ENCODE measurements around the gene GSDME. TPM values are rescaled to one million over a fixed set of nuclear protein-coding genes. Genes with fewer than 3 reads are reported as not detected.

Gene GSDME
- total and polyA plus RNA-seq, 4 donors: 3.2 to 4.0 (median 3.7) TPM

DNA sequence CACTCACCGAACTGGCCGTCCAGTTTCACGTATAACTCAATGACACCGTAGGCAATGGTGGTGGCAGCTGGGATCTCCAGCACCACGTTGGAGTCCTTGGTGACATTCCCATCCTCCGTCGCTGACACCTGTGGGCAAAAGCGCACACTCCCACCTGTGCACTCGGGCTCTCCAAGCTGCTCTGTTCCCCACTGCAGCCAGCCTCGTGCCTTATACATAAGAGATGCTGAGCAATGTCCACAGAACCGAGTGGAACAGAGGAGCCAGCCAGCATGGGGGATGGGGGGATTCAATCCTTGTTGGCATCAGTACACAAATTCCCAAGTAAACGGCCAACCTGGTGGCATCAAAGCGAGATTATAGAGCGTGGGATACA lies 40.0 kb downstream of the GSDME start:
- Histone ChIP-seq H3K4me3 (ENCODE audit: low read depth in 1 of 3, low read length in 3 of 3) (no peak overlapping the region), H3K27me3 (ENCODE audit: control insufficient read depth in 4 of 4, insufficient read depth in 4 of 4, low read length in 3 of 4) (no peaks in the 10 kb centered on the region), H3K9ac (ENCODE audit: low read depth in 1 of 2, low read length in 2 of 2) (no peak overlapping the region), H3K9me3 (ENCODE audit: control insufficient read depth in 4 of 4, low read length in 3 of 4) (no peaks in the 10 kb centered on the region), H3K27ac (ENCODE audit: low read depth in 1 of 2, low read length in 2 of 2) (no peak overlapping the region), H3K4me1 (ENCODE audit: control insufficient read depth in 4 of 4, insufficient read depth in 4 of 4, low read length in 3 of 4) (no peaks in the 10 kb centered on the region), H3K36me3 (ENCODE audit: control insufficient read depth in 4 of 4, insufficient read depth in 3 of 4, low read depth in 1 of 4, low read length in 3 of 4) (no peaks in the 10 kb centered on the region)
- no peak for DNase-seq (ENCODE audit: low spot score)
- whole genome bisulfite sequencing: 88% methylated on average over 14 of the region's 14 CpGs
- TF ChIP-seq, protein P1, sequence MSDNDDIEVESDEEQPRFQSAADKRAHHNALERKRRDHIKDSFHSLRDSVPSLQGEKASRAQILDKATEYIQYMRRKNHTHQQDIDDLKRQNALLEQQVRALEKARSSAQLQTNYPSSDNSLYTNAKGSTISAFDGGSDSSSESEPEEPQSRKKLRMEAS (IDR thresholded peaks at IDR 0.05): no peak
- TF ChIP-seq RXRA (IDR thresholded peaks at IDR 0.05): no peak
- TF ChIP-seq EGR1 (IDR thresholded peaks at IDR 0.05; ENCODE audit: low read depth in 2 of 2): no peak
- TF ChIP-seq FOXA2 (IDR thresholded peaks at IDR 0.05): no peak
- TF ChIP-seq HNF4A (conservative IDR thresholded peaks at IDR 0.05): no peak
- TF ChIP-seq HNF4G (IDR thresholded peaks at IDR 0.05): no peak
- TF ChIP-seq, protein P2, sequence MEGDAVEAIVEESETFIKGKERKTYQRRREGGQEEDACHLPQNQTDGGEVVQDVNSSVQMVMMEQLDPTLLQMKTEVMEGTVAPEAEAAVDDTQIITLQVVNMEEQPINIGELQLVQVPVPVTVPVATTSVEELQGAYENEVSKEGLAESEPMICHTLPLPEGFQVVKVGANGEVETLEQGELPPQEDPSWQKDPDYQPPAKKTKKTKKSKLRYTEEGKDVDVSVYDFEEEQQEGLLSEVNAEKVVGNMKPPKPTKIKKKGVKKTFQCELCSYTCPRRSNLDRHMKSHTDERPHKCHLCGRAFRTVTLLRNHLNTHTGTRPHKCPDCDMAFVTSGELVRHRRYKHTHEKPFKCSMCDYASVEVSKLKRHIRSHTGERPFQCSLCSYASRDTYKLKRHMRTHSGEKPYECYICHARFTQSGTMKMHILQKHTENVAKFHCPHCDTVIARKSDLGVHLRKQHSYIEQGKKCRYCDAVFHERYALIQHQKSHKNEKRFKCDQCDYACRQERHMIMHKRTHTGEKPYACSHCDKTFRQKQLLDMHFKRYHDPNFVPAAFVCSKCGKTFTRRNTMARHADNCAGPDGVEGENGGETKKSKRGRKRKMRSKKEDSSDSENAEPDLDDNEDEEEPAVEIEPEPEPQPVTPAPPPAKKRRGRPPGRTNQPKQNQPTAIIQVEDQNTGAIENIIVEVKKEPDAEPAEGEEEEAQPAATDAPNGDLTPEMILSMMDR (IDR thresholded peaks at IDR 0.05; ENCODE audit: low read depth, low read length, missing input control): no peak

DNA sequence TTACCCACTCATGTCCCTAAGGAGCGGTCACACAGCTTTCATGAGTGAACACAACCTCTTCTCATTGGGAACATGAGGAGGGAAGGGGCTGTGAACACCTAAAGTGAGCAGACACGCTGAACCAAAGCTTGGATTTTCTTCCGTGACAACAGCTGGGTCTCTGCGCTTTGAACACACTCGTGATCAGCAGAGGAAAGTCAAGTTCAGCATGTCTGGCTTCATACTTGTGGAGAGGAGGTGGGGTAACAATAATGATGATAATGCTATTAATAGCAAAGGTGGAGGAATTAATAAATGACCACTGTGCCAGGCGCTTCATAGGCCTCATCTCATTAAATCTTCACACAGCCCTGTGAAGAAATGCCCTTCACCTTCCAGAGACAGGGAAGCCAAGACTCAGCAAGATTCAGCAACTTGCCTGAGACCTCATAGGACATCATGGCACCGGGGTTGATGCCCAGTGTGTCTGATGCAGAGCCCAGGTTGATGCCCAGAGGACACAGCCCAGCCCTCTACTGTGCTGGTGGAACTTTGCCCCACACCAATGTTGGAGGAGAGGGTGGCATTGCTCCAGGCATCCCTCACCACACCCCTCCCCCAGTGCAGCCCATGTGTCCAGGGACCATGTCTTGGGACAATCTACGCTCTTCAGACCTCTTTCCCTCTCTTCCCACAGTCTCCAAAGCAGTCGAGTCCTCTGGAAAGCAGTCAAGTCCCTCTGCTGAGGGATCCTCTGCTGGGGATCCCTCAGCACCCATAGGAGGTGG lies 40.6 kb downstream of the GSDME start:
- Histone ChIP-seq H3K27ac (ENCODE audit: low read depth in 1 of 2, low read length in 2 of 2) (no peak overlapping the region), H3K4me3 (ENCODE audit: low read depth in 1 of 3, low read length in 3 of 3) (no peak overlapping the region), H3K4me1 (ENCODE audit: control insufficient read depth in 4 of 4, insufficient read depth in 4 of 4, low read length in 3 of 4) (no peaks in the 10 kb centered on the region), H3K36me3 (ENCODE audit: control insufficient read depth in 4 of 4, insufficient read depth in 3 of 4, low read depth in 1 of 4, low read length in 3 of 4) (no peaks in the 10 kb centered on the region), H3K9me3 (ENCODE audit: control insufficient read depth in 4 of 4, low read length in 3 of 4) (no peaks in the 10 kb centered on the region), H3K9ac (ENCODE audit: low read depth in 1 of 2, low read length in 2 of 2) (no peak overlapping the region), H3K27me3 (ENCODE audit: control insufficient read depth in 4 of 4, insufficient read depth in 4 of 4, low read length in 3 of 4) (no peaks in the 10 kb centered on the region)
- DNase-seq (ENCODE audit: low spot score): peak; percentile 27
- no peak for TF ChIP-seq FOXA1 (IDR thresholded peaks at IDR 0.05)
- no peak for TF ChIP-seq RAD21 (IDR thresholded peaks at IDR 0.05)
- no peak for TF ChIP-seq HNF4A (conservative IDR thresholded peaks at IDR 0.05)
- no peak for TF ChIP-seq TAF1 (conservative IDR thresholded peaks at IDR 0.05)
- TF ChIP-seq, protein P3, sequence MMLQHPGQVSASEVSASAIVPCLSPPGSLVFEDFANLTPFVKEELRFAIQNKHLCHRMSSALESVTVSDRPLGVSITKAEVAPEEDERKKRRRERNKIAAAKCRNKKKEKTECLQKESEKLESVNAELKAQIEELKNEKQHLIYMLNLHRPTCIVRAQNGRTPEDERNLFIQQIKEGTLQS (IDR thresholded peaks at IDR 0.05): no peak
- TF ChIP-seq NR2F2 (IDR thresholded peaks at IDR 0.05): no peak
- 94% methylated on average over 9 of the region's 9 CpGs for WGBS

DNA sequence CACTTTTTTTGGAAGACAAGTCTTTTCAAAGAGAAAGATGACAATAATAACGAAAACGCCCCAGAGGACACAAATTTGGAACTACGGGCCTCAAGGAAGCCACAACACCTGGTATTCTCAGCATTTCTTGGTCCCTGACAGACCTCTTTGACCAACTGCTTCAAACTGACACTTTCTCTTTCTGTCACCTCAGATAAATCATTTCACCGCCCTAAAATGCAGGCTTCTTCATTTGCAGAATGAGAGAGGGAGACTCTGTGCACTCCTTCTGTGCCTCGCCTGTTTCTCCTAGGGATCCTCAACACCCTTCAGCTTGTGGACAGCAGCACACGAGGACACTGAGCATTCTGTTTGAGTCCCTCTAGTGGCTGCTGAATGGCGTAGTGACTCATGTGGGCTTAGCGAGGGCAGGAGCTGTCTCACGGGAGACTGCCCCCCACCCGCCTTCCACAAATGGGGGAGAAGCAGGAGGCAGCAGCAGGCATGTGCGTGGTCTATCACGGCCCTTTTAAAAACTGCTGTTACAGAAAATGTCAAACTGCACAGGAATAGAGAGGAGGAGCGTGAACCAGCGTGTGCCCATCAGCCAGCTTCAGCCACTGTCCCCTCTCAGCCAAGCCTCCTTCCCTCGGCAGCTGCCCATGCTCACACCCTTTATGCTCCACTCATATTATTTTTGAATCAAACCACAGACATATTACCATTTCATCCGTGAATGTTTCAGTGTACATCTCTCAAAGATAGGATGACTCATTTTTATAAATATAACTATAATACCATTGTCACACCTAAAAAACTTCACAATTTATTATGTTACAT lies 41.4 kb downstream of the GSDME start:
- WGBS: 72% methylated on average over 16 of the region's 16 CpGs
- Histone ChIP-seq H3K4me3 (ENCODE audit: low read depth in 1 of 3, low read length in 3 of 3) (no peak overlapping the region), H3K9ac (ENCODE audit: low read depth in 1 of 2, low read length in 2 of 2) (no peak overlapping the region), H3K27ac (ENCODE audit: low read depth in 1 of 2, low read length in 2 of 2) (no peak overlapping the region), H3K9me3 (ENCODE audit: control insufficient read depth in 4 of 4, low read length in 3 of 4) (no peaks in the 10 kb centered on the region), H3K27me3 (ENCODE audit: control insufficient read depth in 4 of 4, insufficient read depth in 4 of 4, low read length in 3 of 4) (no peaks in the 10 kb centered on the region), H3K4me1 (ENCODE audit: control insufficient read depth in 4 of 4, insufficient read depth in 4 of 4, low read length in 3 of 4) (no peaks in the 10 kb centered on the region), H3K36me3 (ENCODE audit: control insufficient read depth in 4 of 4, insufficient read depth in 3 of 4, low read depth in 1 of 4, low read length in 3 of 4) (no peaks in the 10 kb centered on the region)
- TF ChIP-seq, protein P3 (IDR thresholded peaks at IDR 0.05): no peak
- TF ChIP-seq, protein P4, sequence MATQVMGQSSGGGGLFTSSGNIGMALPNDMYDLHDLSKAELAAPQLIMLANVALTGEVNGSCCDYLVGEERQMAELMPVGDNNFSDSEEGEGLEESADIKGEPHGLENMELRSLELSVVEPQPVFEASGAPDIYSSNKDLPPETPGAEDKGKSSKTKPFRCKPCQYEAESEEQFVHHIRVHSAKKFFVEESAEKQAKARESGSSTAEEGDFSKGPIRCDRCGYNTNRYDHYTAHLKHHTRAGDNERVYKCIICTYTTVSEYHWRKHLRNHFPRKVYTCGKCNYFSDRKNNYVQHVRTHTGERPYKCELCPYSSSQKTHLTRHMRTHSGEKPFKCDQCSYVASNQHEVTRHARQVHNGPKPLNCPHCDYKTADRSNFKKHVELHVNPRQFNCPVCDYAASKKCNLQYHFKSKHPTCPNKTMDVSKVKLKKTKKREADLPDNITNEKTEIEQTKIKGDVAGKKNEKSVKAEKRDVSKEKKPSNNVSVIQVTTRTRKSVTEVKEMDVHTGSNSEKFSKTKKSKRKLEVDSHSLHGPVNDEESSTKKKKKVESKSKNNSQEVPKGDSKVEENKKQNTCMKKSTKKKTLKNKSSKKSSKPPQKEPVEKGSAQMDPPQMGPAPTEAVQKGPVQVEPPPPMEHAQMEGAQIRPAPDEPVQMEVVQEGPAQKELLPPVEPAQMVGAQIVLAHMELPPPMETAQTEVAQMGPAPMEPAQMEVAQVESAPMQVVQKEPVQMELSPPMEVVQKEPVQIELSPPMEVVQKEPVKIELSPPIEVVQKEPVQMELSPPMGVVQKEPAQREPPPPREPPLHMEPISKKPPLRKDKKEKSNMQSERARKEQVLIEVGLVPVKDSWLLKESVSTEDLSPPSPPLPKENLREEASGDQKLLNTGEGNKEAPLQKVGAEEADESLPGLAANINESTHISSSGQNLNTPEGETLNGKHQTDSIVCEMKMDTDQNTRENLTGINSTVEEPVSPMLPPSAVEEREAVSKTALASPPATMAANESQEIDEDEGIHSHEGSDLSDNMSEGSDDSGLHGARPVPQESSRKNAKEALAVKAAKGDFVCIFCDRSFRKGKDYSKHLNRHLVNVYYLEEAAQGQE (IDR thresholded peaks at IDR 0.05): peak; percentile 84
- no peak for TF ChIP-seq GABPA (IDR thresholded peaks at IDR 0.05 in 1 of 2, conservative IDR thresholded peaks at IDR 0.05 in 1 of 2)
- peak in 1 of 2 donors; percentile 59 for TF ChIP-seq RAD21 (IDR thresholded peaks at IDR 0.05)
- TF ChIP-seq, protein P2 (IDR thresholded peaks at IDR 0.05; ENCODE audit: low read depth, low read length, missing input control): peak; percentile 14
- no peak for TF ChIP-seq TAF1 (conservative IDR thresholded peaks at IDR 0.05)
- DNase-seq (ENCODE audit: low spot score): no peak

Measured in liver (tissue), 9 donors.